Esophagus mucosa (tissue), 1 donor: ENCODE data around the gene RBM10. TPM values are rescaled to one million over a fixed set of nuclear protein-coding genes. Genes with fewer than 3 reads are reported as not detected.

Experiments
- ATAC-seq: fragments of 200-7000 bp; cut with Tn5 transposase; one replicate; pipeline ENCODE4 v1.9.1; 2020
- total RNA-seq: library from RNA; stranded (reverse); gene quantifications from one replicate; pipeline ENCODE4 v1.2.4, GENCODE V29; 2023
- donor health status: DM: yes; HTN: yes; CAD: no.

RBM10 gene
- total RNA-seq, 1 donor from 2014 or later, result 23.6 TPM

DNA sequence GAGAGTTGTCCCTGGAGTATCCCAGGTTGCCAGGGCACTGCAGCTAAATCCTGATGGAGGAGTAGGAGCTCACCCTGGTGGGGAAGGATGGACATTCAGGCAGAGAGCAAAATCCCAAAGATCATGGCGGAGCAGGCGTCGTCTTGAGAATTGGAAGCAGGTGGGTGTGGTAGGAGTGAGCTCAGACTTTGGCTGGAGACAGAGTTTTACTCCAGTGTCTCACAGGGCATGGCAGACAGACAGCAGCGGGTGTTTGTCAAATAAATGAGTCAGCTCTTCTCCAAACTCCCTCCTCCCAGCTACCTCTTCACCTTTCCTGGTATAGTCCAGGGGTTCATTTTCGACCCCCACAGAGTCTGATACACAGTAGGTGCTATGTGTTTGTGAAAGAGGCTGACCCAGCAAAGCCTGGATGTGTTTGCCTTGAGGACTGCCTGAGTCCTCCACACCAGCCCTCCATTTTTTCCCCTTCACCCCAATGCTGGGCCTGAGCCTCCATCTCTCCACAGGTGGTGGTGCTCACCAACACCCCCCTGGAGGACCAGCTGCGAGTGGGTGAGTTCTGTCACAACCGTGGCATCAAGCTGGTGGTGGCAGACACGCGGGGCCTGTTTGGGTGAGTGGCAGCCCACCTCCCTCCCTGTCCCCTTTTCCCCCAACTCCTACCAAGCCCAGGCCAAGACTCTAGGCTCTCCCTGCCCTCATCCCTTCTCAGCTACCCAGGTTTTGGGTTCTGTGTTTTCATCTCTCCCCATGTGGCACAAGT, 55.5 kb downstream of the RBM10 start:
- ATAC-seq, result peak; percentile 89

DNA sequence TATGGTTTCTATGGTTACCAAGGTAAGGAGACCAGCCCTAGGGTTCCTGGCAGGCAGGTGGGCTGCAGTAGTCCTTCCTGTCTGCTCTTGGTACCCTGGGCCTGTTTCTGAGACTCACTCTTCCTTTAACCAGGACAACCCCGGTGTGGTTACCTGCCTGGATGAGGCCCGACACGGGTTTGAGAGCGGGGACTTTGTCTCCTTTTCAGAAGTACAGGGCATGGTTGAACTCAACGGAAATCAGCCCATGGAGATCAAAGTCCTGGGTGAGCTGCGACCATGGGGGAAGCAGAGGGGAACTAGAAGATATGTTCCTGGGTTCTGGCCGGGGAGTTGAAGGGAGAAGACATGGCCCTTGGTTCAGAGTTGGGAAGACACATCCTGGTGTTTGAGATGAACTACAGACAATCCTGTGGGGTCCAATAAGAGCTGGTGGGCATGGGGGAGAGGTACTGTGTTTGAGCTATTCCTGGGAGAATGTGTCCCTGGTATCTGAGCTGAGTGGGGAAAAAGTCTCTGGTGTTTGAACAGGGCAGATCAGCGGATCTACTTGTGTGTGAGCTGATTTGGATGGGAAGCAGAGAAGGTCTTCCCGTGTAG, 56.4 kb downstream of the RBM10 start:
- no peak for ATAC-seq

DNA sequence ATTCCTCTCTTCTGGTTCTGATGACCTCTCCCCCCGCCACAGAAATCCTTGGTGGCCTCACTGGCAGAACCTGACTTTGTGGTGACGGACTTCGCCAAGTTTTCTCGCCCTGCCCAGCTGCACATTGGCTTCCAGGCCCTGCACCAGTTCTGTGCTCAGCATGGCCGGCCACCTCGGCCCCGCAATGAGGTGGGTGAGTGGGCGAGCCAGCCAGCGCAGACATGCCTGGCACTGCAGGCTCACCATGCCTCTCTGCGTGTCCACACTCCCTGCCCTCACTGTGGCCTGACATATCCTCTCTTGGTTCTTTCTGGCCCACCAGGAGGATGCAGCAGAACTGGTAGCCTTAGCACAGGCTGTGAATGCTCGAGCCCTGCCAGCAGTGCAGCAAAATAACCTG, 57.3 kb downstream of the RBM10 start:
- no peak for ATAC-seq

DNA sequence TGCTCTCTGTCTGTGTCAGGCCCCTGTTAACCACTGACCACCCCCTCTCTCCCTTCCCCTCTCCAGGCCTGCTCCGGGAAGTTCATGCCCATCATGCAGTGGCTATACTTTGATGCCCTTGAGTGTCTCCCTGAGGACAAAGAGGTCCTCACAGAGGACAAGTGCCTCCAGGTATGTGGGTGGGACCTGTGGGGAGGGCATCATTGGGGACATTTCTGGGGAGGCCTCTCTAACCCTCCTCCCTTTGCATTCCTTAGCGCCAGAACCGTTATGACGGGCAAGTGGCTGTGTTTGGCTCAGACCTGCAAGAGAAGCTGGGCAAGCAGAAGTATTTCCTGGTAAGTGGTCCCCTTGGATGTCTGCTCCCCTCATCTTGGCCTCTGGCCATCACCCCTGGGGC, 57.9 kb downstream of the RBM10 start:
- ATAC-seq, result no peak

DNA sequence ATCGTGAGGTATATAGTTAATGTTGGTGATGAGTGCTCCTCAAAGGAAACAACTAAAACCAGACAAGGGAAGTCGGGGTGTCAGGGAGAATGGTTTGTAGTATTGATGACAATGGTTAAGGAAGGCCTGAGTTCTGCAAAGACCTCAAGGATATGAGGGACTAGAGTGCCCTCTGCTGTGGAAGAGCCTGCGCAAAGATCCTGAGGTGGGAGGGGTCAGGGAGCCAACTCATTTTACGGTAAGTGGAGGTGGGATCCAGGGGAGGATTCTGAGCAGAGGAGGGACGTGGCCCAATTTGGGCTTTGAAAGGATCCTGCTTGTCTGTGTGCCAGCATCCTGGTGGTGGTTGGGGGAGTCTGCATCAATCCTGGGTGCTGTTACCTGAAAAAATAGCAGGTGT, 59.9 kb downstream of the RBM10 start:
- ATAC-seq, result no peak

DNA sequence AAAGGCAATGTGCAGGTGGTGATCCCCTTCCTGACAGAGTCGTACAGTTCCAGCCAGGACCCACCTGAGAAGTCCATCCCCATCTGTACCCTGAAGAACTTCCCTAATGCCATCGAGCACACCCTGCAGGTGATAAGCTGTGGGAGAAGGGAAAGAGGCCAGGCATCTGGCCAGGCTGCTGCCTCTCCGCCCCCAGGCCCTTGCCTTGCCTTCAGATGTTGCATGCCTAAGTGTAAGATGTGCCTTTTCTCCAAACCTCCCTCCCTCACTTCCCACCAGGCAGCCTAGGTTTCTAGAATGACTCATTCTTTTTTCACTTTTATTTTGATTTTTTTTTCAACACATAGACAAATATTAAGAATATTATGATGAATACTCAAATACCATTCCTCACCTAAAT, 61.3 kb downstream of the RBM10 start:
- ATAC-seq, result no peak

DNA sequence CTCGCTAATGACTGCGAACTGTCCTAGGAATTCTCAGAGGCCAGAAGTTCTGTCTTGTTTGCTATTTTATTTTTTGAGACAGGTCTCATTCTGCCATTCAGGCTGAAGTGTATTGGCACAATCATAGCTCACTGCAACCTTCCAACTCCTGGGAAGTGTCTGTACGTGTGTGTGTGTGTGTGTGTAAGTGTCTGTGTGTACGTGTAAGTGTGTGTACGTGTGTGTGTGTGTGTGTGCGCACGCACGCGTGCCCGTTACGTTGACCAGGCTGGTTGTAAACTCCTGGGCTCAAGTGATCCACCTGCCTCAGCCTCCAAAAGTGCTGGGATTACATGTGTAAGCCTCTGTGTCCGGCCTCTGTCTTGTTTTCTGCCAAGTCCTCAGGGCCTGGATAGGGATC, 63.1 kb downstream of the RBM10 start:
- no peak for ATAC-seq

DNA sequence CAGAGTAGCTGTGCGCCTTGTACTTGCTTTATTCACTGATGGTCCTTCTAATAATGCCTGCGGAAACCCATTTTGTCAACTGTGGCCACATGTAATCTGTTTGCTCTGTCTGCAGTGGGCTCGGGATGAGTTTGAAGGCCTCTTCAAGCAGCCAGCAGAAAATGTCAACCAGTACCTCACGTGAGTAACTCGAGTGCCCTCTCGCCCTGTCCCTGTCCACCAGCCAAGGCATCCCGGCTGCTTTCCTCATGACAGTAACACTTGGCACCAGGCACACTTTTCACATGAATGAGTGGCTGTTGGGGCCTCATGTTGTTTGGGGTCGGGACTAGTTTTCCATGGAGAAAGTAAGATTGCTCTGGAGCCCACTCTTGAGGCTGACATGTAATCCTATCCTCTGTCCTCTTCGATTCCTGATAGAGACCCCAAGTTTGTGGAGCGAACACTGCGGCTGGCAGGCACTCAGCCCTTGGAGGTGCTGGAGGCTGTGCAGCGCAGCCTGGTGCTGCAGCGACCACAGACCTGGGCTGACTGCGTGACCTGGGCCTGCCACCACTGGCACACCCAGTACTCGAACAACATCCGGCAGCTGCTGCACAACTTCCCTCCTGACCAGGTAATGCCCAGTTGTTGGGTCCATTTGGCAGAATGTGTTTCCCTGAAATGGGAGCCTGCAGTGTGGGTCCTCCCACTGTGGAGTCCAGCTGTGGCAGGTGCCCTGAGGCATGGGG, 64.7 kb downstream of the RBM10 start:
- ATAC-seq, result no peak

DNA sequence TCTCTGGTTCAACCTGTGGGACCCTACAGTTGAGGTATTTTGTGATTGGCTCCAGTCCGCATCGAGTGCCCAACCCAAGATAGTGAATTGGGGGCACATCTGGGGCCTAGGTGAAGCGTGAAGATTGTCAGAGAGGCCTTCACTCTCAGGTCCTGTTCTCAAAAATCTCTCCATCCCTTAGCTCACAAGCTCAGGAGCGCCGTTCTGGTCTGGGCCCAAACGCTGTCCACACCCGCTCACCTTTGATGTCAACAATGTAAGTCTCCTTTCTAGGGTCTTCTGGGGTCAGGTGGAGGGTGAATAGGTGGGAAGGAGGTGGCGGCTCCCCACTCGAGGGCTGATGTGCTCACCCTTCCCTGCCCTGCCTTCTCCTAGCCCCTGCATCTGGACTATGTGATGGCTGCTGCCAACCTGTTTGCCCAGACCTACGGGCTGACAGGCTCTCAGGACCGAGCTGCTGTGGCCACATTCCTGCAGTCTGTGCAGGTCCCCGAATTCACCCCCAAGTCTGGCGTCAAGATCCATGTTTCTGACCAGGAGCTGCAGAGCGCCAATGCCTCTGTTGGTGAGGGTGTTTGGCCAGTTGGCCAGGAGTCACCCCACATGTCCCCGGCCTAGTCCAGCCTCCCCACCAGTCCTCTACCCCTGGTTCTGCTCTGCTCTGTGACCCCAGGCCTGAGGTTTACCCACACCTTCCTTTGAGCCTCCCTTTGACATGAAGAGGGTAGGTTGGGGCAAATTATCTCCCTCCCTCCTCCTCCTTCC, 65.8 kb downstream of the RBM10 start:
- no peak for ATAC-seq

DNA sequence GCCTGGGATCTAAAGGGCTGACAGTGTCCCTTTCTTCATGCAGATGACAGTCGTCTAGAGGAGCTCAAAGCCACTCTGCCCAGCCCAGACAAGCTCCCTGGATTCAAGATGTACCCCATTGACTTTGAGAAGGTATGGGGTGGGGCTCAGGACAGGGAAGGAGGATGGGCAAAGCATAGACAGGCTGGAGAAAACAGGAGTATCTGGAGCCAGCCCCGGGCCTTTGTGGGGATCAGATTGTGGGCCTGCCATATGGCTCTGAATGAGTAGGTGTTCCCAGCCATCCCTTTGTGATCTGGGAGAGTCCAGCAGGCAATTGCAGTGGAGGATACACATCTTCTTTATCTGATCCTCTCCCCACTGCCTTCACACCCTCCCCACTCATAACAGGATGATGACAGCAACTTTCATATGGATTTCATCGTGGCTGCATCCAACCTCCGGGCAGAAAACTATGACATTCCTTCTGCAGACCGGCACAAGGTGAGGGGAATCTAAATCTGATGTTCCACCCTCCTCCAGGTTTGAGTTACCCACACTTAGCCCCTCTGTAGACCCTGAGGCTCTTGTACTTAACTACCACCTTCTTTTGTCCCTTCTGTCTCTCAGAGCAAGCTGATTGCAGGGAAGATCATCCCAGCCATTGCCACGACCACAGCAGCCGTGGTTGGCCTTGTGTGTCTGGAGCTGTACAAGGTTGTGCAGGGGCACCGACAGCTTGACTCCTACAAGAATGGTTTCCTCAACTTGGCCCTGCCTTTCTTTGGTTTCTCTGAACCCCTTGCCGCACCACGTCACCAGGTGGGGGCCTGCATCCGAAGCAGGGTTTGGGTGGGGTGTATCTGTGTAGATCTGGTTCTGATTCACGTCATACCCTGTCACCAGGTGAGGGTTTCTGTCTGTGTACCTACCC, 67.6 kb downstream of the RBM10 start:
- ATAC-seq, result no peak

DNA sequence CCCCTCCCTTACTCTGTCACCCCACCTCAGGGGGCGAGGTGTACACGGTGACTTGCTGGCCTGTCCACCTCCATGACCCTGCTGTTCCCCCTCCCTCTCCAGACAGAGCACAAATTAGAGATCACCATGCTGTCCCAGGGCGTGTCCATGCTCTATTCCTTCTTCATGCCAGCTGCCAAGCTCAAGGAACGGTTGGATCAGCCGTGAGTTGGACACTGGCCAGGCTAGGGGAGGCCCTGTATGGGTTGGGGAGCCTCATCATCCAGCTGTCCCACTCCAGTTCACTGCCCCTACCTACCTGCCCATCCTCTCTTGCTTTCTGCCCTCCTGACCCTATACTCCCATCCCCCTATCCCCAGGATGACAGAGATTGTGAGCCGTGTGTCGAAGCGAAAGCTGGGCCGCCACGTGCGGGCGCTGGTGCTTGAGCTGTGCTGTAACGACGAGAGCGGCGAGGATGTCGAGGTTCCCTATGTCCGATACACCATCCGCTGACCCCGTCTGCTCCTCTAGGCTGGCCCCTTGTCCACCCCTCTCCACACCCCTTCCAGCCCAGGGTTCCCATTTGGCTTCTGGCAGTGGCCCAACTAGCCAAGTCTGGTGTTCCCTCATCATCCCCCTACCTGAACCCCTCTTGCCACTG, 69.5 kb downstream of the RBM10 start:
- ATAC-seq, result no peak

DNA sequence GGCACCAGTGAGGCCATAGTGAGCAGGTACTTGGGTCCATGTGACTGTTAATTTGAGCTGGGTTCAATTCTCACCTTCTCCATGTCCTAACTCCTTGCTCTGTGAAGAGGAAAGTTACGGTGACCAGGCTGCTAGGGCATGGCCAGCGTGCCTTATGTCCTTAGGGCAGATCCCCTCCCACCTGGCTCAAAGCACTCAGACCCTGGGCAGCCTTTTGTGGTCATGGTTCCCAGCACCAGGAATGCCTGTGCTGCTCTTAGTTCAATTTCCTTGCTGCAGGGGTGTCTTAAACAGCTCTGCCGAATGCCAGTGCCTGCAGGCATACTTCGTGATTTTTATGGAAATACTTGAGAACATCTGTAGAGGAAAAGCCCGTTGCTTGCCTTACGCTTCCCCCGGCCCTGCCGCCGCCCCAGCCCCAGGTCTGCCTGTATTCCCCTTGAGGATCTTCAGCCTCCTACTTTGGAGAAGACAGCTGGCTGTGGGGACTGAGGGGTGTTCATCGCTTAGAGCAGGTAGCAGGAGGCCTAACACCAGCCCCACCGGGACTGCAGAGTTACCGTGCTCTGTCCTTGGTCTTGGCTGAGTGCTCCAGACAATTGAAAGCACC, 70.4 kb downstream of the RBM10 start:
- ATAC-seq, result no peak

DNA sequence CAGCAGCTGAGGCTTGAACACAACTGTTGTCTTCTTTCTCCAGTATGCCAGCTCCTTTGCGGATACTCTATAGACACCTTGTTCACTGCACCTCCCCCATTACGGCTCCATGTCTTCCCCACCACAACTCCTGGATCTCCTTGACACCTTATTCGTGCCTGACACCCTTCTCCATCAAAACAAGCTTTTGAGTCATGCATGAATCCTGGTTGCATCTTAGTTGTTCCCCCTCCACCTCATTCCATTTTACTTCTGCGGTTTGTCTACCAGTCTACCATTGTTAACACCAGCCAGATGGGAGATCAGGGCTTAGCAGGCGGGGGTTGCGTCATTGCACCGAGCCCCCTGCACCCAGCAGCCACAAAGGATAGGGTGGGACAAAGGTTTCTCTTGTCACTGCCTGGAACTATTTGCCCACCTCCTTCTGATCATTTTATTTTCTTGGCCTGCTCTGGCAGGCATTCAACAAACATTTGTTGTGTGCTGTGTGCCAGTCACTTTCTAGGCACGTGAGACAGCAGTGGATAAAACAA, 71.4 kb downstream of the RBM10 start:
- no peak for ATAC-seq

DNA sequence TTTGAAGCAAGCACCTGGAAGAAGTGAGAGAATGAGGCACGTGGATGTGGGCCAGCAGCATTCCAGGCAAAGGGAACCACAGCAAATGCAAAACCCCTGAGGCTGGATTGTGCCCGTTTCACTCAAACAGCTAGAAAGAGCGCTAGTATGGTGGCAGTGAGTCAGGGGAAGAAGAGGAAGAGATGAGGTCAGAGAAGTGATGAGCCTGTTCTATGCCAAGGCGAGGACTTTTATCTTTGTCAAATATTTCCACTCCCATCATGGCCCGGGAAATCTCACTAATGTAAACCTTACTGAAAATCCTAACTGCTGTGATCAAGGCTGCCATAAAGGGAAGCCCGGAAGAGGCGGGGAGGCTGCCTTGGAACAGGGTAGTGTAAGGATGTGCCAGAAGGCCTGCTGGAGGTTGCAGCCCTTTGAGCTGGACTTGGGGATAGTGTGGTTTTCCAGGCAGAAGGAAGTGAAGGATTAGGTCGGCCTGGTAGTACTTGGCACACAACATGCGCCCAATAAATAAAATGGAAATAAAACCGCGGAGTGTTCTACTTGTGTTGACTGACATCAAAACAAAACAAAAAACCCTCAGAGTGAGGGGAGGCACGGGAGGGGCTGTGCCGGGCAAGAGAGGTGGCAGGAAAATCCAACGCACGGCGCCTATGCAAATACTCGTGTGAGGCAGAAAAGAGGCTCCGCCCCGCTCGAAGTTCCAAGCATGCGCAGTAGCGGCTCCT, 72.3 kb downstream of the RBM10 start:
- ATAC-seq, result peak; percentile 17

DNA sequence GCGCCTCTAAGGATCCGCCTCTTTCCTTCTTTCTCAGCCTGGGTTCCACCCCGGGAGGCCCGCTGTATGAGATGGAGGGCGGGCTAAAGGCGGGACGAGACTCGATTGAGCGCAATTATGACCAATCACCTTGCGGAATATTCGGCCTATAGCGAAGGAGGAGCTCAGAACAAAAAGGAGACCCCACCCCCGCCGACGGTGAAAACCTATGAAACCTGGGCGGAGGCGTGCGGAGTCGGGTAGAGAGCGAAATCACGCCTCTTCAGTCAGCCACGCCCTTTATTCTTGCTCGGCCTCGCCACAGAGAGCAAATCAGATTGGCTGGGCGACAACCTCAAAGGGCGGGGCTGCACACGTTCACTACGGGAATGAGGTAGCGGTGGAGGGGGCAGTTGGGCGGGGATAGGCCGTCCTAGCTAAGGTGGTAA, 72.8 kb downstream of the RBM10 start:
- peak; percentile 89 for ATAC-seq

DNA sequence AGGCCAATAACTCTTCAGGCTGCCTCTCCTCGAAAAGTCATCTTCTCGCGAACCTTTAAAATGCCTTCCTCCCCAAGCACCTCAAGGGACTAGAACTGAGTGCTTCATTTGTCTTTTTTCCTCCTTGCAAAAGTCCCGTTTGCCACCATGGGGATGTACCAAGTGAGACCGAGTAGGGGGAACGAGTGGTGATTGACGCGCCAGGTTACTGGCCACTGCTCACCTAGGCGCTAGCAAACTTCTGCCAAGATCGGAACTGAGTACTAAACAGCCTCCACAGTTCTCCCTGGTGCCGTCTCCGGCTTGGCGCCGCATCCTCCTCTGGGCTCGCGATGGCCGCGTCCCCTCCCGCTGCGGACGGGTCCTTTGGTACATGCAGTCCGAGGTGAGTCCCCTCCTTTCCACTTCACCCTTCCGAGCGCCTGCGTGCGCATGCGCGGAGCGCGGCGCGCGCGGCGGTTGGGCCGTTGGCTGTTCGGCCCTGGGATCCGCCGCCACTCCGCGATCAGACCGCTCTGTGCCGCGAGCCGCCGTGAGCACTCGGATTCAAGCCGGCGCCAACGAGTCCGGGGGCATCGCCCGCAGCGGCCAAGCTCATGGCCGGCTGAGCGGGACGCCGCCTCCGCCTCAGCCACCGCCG, 73.4 kb downstream of the RBM10 start, which contains the start of gene CDK16:
CDK16 (plus strand) TSS at position 402 of the 640 bp plus-strand sequence. CDS start 4,877 bp downstream, outside the sequence.
- peak; percentile 65 for ATAC-seq

DNA sequence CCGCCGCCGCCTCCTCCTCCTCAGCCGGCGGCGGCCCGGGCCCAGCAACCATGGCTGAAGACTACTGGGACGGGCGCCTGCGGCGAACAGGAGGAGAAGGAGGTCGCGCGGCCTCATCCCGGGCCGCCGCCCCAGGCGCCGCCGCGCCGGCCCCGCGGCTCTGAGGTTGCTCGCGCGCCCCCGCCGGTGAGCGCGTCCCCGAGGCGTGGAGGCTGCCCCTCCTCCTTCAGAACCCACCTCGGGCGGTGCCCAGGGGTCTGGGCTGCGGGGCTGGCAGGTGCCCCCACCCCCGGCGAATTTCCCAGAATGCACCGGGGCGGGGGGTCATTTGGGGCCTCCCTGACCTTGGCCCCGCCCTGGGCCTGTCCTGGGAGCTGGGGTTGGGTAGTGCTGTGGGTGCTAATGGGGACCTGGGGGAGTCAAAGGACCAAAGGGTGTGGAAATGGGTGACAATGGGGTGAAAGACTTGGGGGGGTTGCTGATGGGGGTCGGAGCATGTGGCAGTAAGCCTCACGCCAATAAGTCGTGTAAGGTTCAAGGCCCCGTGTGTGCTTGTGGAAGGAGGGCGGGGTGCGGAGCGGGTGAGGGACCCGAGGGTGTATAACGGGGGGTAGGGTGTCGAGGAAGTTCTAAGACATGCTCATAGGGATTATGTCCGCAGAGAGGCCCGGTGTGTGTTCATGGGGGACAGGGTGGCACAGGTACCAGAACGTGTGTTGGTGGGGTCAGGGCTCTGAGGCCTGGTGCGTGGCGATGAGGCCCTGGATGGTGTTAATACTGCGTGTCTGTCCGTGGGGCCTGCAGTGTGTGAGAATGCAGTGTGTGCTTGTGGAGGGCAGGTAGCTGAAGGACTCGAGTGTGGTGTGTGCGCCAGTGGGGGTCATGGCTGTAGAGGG, 74.1 kb downstream of the RBM10 start:
- peak; percentile 3 for ATAC-seq

DNA sequence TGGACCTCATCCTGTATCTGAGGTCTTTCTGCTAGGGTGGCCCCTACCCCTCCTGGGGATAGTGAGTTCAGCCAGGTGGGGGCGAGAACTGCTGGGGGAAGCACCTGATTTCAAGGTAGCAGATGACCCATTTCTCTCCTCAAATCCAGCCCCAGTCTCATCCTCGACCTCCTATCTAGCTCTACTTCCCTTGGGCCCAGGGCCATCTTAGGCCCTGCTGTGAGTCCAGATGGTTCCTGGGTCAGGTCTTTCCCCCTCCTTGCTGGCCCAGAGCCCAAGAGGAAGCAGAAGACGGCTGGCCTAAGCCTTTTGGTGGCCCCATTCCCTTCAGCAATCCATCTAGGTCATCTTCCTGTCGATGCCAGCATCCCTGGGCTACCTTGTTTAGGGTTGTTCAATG, 76.7 kb downstream of the RBM10 start:
- no peak for ATAC-seq
